ENCODE measurements around the gene PCCA. TPM values are rescaled to one million over a fixed set of nuclear protein-coding genes. Genes with fewer than 3 reads are reported as not detected.

The PCCA gene
- total RNA-seq, 5 donors from 2014 or later (not counting 1 experiment from before 2014, with no cell fraction given), result 7.6 to 16.8 (median 10.2) TPM

- no peak for ATAC-seq (replicated peaks in 1 of 4)
Observed at GRCh38 chr13:100512422-100512821, 423.5 kb downstream of the PCCA start.

GRCh38 chr13:100513171-100513570, 424.3 kb downstream of the PCCA start:
- DNase-seq, result no peak
- Histone ChIP-seq H3K4me3 (ENCODE audit: control insufficient read depth in 1 of 2, extremely low read depth in 1 of 2, low read length in 1 of 2) (no peak overlapping the region), H3K36me3 (ENCODE audit: control insufficient read depth in 2 of 2, extremely low read depth in 1 of 2, insufficient read depth in 1 of 2, low read length in 1 of 2) (no peaks in the 10 kb centered on the region), H3K27me3 (replicated peaks in 1 of 2; ENCODE audit: control insufficient read depth in 2 of 2, extremely low read depth in 1 of 2, insufficient read depth in 2 of 2, low read length in 1 of 2) (no peaks in the 10 kb centered on the region), H3K9me3 (no peaks in the 10 kb centered on the region), H3K27ac (ENCODE audit: low read length) (no peak overlapping the region), H3K4me1 (ENCODE audit: control insufficient read depth in 1 of 2, extremely low read depth in 1 of 2, insufficient read depth in 2 of 2, low read length in 2 of 2) (peaks cover 0 to 2% of the 10 kb centered on the region in 2 experiments)
- WGBS (ENCODE audit: insufficient coverage), result 88% methylated on average over 1 of the region's 3 CpGs
- no peaks in the 10 kb centered on the region for H3K9me3 Mint-ChIP-seq
- H3K36me3 Mint-ChIP-seq, result no peaks in the 10 kb centered on the region
- no peak overlapping the region for H3K27ac Mint-ChIP-seq
- no peak overlapping the region for H3K4me3 Mint-ChIP-seq
- H3K4me1 Mint-ChIP-seq, result peaks cover 4 to 14% (median 13%) of the 10 kb centered on the region in 3 donors
- ChIA-PET POLR2A (no interaction called here), CTCF (interaction anchor here in 1 of 2 donors (1.4 kb wide), 1 partner anchor 985 kb away, joined by 3 read pairs; no protein-coding TSS in a partner anchor)
- no peaks in the 10 kb centered on the region for H3K27me3 Mint-ChIP-seq
- no peak for ATAC-seq (replicated peaks in 1 of 4)

More at GRCh38 chr13:100512422-100512821, 423.5 kb downstream of the PCCA start:
- Mint-ChIP-seq H3K4me3 (no peak overlapping the region), H3K9me3 (no peaks in the 10 kb centered on the region), H3K27ac (no peak overlapping the region), H3K4me1 (peaks cover 0 to 7% (median 6%) of the 10 kb centered on the region in 3 donors), H3K27me3 (no peaks in the 10 kb centered on the region), H3K36me3 (no peaks in the 10 kb centered on the region)
- H3K36me3 ChIP-seq (ENCODE audit: control insufficient read depth in 2 of 2, extremely low read depth in 1 of 2, insufficient read depth in 1 of 2, low read length in 1 of 2), result no peaks in the 10 kb centered on the region
- H3K9me3 ChIP-seq, result no peaks in the 10 kb centered on the region
- 85% methylated on average over 8 of the region's 9 CpGs for WGBS (ENCODE audit: insufficient coverage)
- DNase-seq, result no peak
- H3K27ac ChIP-seq (ENCODE audit: low read length), result no peak overlapping the region
- CTCF ChIA-PET, result interaction anchor here in 1 of 2 donors (1.4 kb wide), 1 partner anchor 984 kb away, joined by 3 read pairs; no protein-coding TSS in a partner anchor
- H3K4me1 ChIP-seq (ENCODE audit: control insufficient read depth in 1 of 2, extremely low read depth in 1 of 2, insufficient read depth in 2 of 2, low read length in 2 of 2), result peaks cover 0 to under 1% of the 10 kb centered on the region in 2 experiments
- POLR2A ChIA-PET, result no interaction called here
- H3K4me3 ChIP-seq (ENCODE audit: control insufficient read depth in 1 of 2, extremely low read depth in 1 of 2, low read length in 1 of 2), result no peak overlapping the region
- no peaks in the 10 kb centered on the region for H3K27me3 ChIP-seq (replicated peaks in 1 of 2; ENCODE audit: control insufficient read depth in 2 of 2, extremely low read depth in 1 of 2, insufficient read depth in 2 of 2, low read length in 1 of 2)

- DNase-seq, result no peak
- Mint-ChIP-seq H3K27me3 (no peaks in the 10 kb centered on the region), H3K9me3 (no peaks in the 10 kb centered on the region), H3K4me3 (no peak overlapping the region), H3K4me1 (peaks cover 4 to 17% (median 16%) of the 10 kb centered on the region in 3 donors), H3K36me3 (no peaks in the 10 kb centered on the region), H3K27ac (no peak overlapping the region)
- POLR2A ChIA-PET, result no interaction called here
- H3K4me1 ChIP-seq (ENCODE audit: control insufficient read depth in 1 of 2, extremely low read depth in 1 of 2, insufficient read depth in 2 of 2, low read length in 2 of 2), result peaks cover 0 to 2% of the 10 kb centered on the region in 2 experiments
- CTCF ChIA-PET, result interaction anchor here (0.5 to 1.7 kb wide), 24 partner anchors 10 to 1001 kb away, joined by 3 to 17 read pairs (median 5); partner anchors contain the start of gene CLYBL (in 1 of the 2)
- H3K27me3 ChIP-seq (replicated peaks in 1 of 2; ENCODE audit: control insufficient read depth in 2 of 2, extremely low read depth in 1 of 2, insufficient read depth in 2 of 2, low read length in 1 of 2), result no peaks in the 10 kb centered on the region
- H3K4me3 ChIP-seq (ENCODE audit: control insufficient read depth in 1 of 2, extremely low read depth in 1 of 2, low read length in 1 of 2), result no peak overlapping the region
- WGBS (ENCODE audit: insufficient coverage), result 83% methylated on average over 2 of the region's 8 CpGs
- H3K9me3 ChIP-seq, result no peaks in the 10 kb centered on the region
- no peak overlapping the region for H3K27ac ChIP-seq (ENCODE audit: low read length)
- no peaks in the 10 kb centered on the region for H3K36me3 ChIP-seq (ENCODE audit: control insufficient read depth in 2 of 2, extremely low read depth in 1 of 2, insufficient read depth in 1 of 2, low read length in 1 of 2)
- no peak for ATAC-seq (replicated peaks in 1 of 4)
Observed at GRCh38 chr13:100513987-100514670, 425.2 kb downstream of the PCCA start.

GRCh38 chr13:100514788-100515409, 426.0 kb downstream of the PCCA start:
- Histone ChIP-seq H3K4me3 (ENCODE audit: control insufficient read depth in 1 of 2, extremely low read depth in 1 of 2, low read length in 1 of 2) (no peak overlapping the region), H3K4me1 (ENCODE audit: control insufficient read depth in 1 of 2, extremely low read depth in 1 of 2, insufficient read depth in 2 of 2, low read length in 2 of 2) (peaks cover 0 to 2% of the 10 kb centered on the region in 2 experiments), H3K27ac (ENCODE audit: low read length) (no peak overlapping the region), H3K36me3 (ENCODE audit: control insufficient read depth in 2 of 2, extremely low read depth in 1 of 2, insufficient read depth in 1 of 2, low read length in 1 of 2) (no peaks in the 10 kb centered on the region), H3K27me3 (replicated peaks in 1 of 2; ENCODE audit: control insufficient read depth in 2 of 2, extremely low read depth in 1 of 2, insufficient read depth in 2 of 2, low read length in 1 of 2) (no peaks in the 10 kb centered on the region), H3K9me3 (no peaks in the 10 kb centered on the region)
- Mint-ChIP-seq H3K4me1 (peaks cover 4 to 17% (median 16%) of the 10 kb centered on the region in 3 donors), H3K27me3 (no peaks in the 10 kb centered on the region), H3K27ac (no peak overlapping the region), H3K9me3 (no peaks in the 10 kb centered on the region), H3K36me3 (no peaks in the 10 kb centered on the region), H3K4me3 (no peak overlapping the region)
- POLR2A ChIA-PET, result no interaction called here
- peak; percentile 31 to 85 (median 63) for DNase-seq
- 0% methylated on average over 1 of the region's 5 CpGs for WGBS (ENCODE audit: insufficient coverage)
- CTCF ChIA-PET, result interaction anchor here (0.5 to 1.7 kb wide), 41 partner anchors 9 to 1432 kb away, joined by 3 to 17 read pairs (median 4); partner anchors contain the start of gene CLYBL (in 1 of the 2)
- ATAC-seq (replicated peaks in 1 of 4), result peak; percentile 88 to 96 (median 92)

GRCh38 chr13:100515410-100515800, 426.5 kb downstream of the PCCA start:
- no peaks in the 10 kb centered on the region for H3K27me3 Mint-ChIP-seq
- CTCF ChIA-PET, result interaction anchor here (0.5 to 1.7 kb wide), 38 partner anchors 9 to 1432 kb away, joined by 3 to 17 read pairs (median 4); partner anchors contain the start of gene CLYBL (in 1 of the 2)
- no peak overlapping the region for H3K4me3 Mint-ChIP-seq
- Histone ChIP-seq H3K4me1 (ENCODE audit: control insufficient read depth in 1 of 2, extremely low read depth in 1 of 2, insufficient read depth in 2 of 2, low read length in 2 of 2) (peaks cover 0 to 2% of the 10 kb centered on the region in 2 experiments), H3K9me3 (no peaks in the 10 kb centered on the region), H3K4me3 (ENCODE audit: control insufficient read depth in 1 of 2, extremely low read depth in 1 of 2, low read length in 1 of 2) (no peak overlapping the region), H3K27me3 (replicated peaks in 1 of 2; ENCODE audit: control insufficient read depth in 2 of 2, extremely low read depth in 1 of 2, insufficient read depth in 2 of 2, low read length in 1 of 2) (no peaks in the 10 kb centered on the region), H3K36me3 (ENCODE audit: control insufficient read depth in 2 of 2, extremely low read depth in 1 of 2, insufficient read depth in 1 of 2, low read length in 1 of 2) (no peaks in the 10 kb centered on the region), H3K27ac (ENCODE audit: low read length) (no peak overlapping the region)
- H3K27ac Mint-ChIP-seq, result no peak overlapping the region
- POLR2A ChIA-PET, result no interaction called here
- H3K36me3 Mint-ChIP-seq, result no peaks in the 10 kb centered on the region
- ATAC-seq (replicated peaks in 1 of 4) (no peak), DNase-seq (no peak)
- no peaks in the 10 kb centered on the region for H3K9me3 Mint-ChIP-seq
- WGBS (ENCODE audit: insufficient coverage), result 90% methylated on average over 13 of the region's 20 CpGs
- peaks cover 4 to 17% (median 16%) of the 10 kb centered on the region in 3 donors for H3K4me1 Mint-ChIP-seq

- Mint-ChIP-seq H3K4me3 (peak overlapping the region in 2 of 3 donors; percentile 16 to 28), H3K4me1 (peaks cover 4 to 24% (median 21%) of the 10 kb centered on the region in 3 donors), H3K36me3 (no peaks in the 10 kb centered on the region), H3K27ac (no peak overlapping the region), H3K27me3 (no peaks in the 10 kb centered on the region), H3K9me3 (no peaks in the 10 kb centered on the region)
- POLR2A ChIA-PET, result interaction anchor here in 1 of 2 donors (0.6 kb wide), 1 partner anchor 513 kb away, joined by 3 read pairs; no protein-coding TSS in a partner anchor
- Histone ChIP-seq H3K9me3 (no peaks in the 10 kb centered on the region), H3K36me3 (ENCODE audit: control insufficient read depth in 2 of 2, extremely low read depth in 1 of 2, insufficient read depth in 1 of 2, low read length in 1 of 2) (no peaks in the 10 kb centered on the region), H3K4me1 (ENCODE audit: control insufficient read depth in 1 of 2, extremely low read depth in 1 of 2, insufficient read depth in 2 of 2, low read length in 2 of 2) (peaks cover 0 to 8% of the 10 kb centered on the region in 2 experiments), H3K27ac (ENCODE audit: low read length) (no peak overlapping the region), H3K27me3 (replicated peaks in 1 of 2; ENCODE audit: control insufficient read depth in 2 of 2, extremely low read depth in 1 of 2, insufficient read depth in 2 of 2, low read length in 1 of 2) (no peaks in the 10 kb centered on the region), H3K4me3 (ENCODE audit: control insufficient read depth in 1 of 2, extremely low read depth in 1 of 2, low read length in 1 of 2) (no peak overlapping the region)
- CTCF ChIA-PET, result interaction anchor here (0.5 to 1.0 kb wide), 7 partner anchors 15 to 1096 kb away, joined by 3 to 8 read pairs (median 3); no protein-coding TSS in a partner anchor
- 88% methylated on average over 6 of the region's 9 CpGs for WGBS (ENCODE audit: insufficient coverage)
- DNase-seq (no peak), ATAC-seq (replicated peaks in 1 of 4) (no peak)
Observed at GRCh38 chr13:100517135-100517534, 428.2 kb downstream of the PCCA start.

Measured in T-cell (primary cell).